ENCODE measurements around the gene METTL6.
A peak's percentile ranks its signal among the peaks of the same experiment; 100 is the strongest.

Gene METTL6

GRCh38 chr3:15427182-15427880 lies at the start of gene METTL6, which contains the start of gene EAF1:
METTL6 (minus strand) TSS chr3:15427544; CDS start chr3:15426511, 1,033 bp downstream.
EAF1 (plus strand) TSS chr3:15427598; CDS start chr3:15427780, 182 bp downstream.
- H3K36me3 ChIP-seq (ENCODE audit: control insufficient read depth, insufficient read depth, low read length): no peaks in the 10 kb centered on the region
- H2AFZ ChIP-seq: peak within 1 kb of the TSS; percentile 89
- H3K4me1 ChIP-seq: peaks cover 8% of the 10 kb centered on the region
- peak within 1 kb of the TSS; percentile 92 for H3K4me2 ChIP-seq (ENCODE audit: low read length)
- H3K27me3 ChIP-seq (ENCODE audit: control insufficient read depth, insufficient read depth, low read length): no peaks in the 10 kb centered on the region
- H3K79me2 ChIP-seq: peaks cover 15% of the 10 kb centered on the region
- peak within 1 kb of the TSS; percentile 95 for H3K4me3 ChIP-seq (ENCODE audit: low read depth, low read length)
- TF ChIP-seq CTCF (IDR thresholded peaks at IDR 0.05): no peak
- peak within 1 kb of the TSS; percentile 14 for H3K9ac ChIP-seq
- H3K9me3 ChIP-seq (ENCODE audit: control insufficient read depth, low read length): no peaks in the 10 kb centered on the region
- peak within 1 kb of the TSS; percentile 42 for H3K27ac ChIP-seq

- no peak overlapping the region for H3K4me3 ChIP-seq (ENCODE audit: low read depth, low read length)
- no peak overlapping the region for H3K9ac ChIP-seq
- no peak overlapping the region for H2AFZ ChIP-seq
- no peaks in the 10 kb centered on the region for H3K9me3 ChIP-seq (ENCODE audit: control insufficient read depth, low read length)
- no peak overlapping the region for H3K4me2 ChIP-seq (ENCODE audit: low read length)
- H3K27ac ChIP-seq: no peak overlapping the region
- no peak for TF ChIP-seq CTCF (IDR thresholded peaks at IDR 0.05)
- no peaks in the 10 kb centered on the region for H3K27me3 ChIP-seq (ENCODE audit: control insufficient read depth, insufficient read depth, low read length)
- no peaks in the 10 kb centered on the region for H3K79me2 ChIP-seq
- no peaks in the 10 kb centered on the region for H3K4me1 ChIP-seq
- H3K36me3 ChIP-seq (ENCODE audit: control insufficient read depth, insufficient read depth, low read length): no peaks in the 10 kb centered on the region
These were observed 49.0 kb upstream of the METTL6 start for GRCh38 chr3:15476378-15476777.

- H3K9me3 ChIP-seq (ENCODE audit: control insufficient read depth, low read length): no peaks in the 10 kb centered on the region
- no peak overlapping the region for H3K4me2 ChIP-seq (ENCODE audit: low read length)
- no peaks in the 10 kb centered on the region for H3K36me3 ChIP-seq (ENCODE audit: control insufficient read depth, insufficient read depth, low read length)
- no peak overlapping the region for H3K27ac ChIP-seq
- no peak overlapping the region for H3K4me3 ChIP-seq (ENCODE audit: low read depth, low read length)
- no peak overlapping the region for H2AFZ ChIP-seq
- no peaks in the 10 kb centered on the region for H3K27me3 ChIP-seq (ENCODE audit: control insufficient read depth, insufficient read depth, low read length)
- H3K9ac ChIP-seq: no peak overlapping the region
- no peak for TF ChIP-seq CTCF (IDR thresholded peaks at IDR 0.05)
- no peaks in the 10 kb centered on the region for H3K4me1 ChIP-seq
- H3K79me2 ChIP-seq: no peaks in the 10 kb centered on the region
These were observed 47.8 kb upstream of the METTL6 start for GRCh38 chr3:15475161-15475560.

GRCh38 chr3:15471861-15472260 lies 44.5 kb upstream of the METTL6 start:
- no peak overlapping the region for H3K27ac ChIP-seq
- H3K4me2 ChIP-seq (ENCODE audit: low read length): no peak overlapping the region
- H3K79me2 ChIP-seq: no peaks in the 10 kb centered on the region
- no peak overlapping the region for H2AFZ ChIP-seq
- no peaks in the 10 kb centered on the region for H3K4me1 ChIP-seq
- H3K27me3 ChIP-seq (ENCODE audit: control insufficient read depth, insufficient read depth, low read length): no peaks in the 10 kb centered on the region
- H3K4me3 ChIP-seq (ENCODE audit: low read depth, low read length): no peak overlapping the region
- H3K9ac ChIP-seq: no peak overlapping the region
- no peak for TF ChIP-seq CTCF (IDR thresholded peaks at IDR 0.05)
- no peaks in the 10 kb centered on the region for H3K9me3 ChIP-seq (ENCODE audit: control insufficient read depth, low read length)
- no peaks in the 10 kb centered on the region for H3K36me3 ChIP-seq (ENCODE audit: control insufficient read depth, insufficient read depth, low read length)

GRCh38 chr3:15470849-15471248 lies 43.5 kb upstream of the METTL6 start:
- Histone ChIP-seq H3K36me3 (ENCODE audit: control insufficient read depth, insufficient read depth, low read length) (no peaks in the 10 kb centered on the region), H3K4me3 (ENCODE audit: low read depth, low read length) (no peak overlapping the region), H3K9me3 (ENCODE audit: control insufficient read depth, low read length) (no peaks in the 10 kb centered on the region), H3K4me2 (ENCODE audit: low read length) (no peak overlapping the region), H3K9ac (no peak overlapping the region), H2AFZ (no peak overlapping the region), H3K4me1 (no peaks in the 10 kb centered on the region), H3K79me2 (no peaks in the 10 kb centered on the region), H3K27ac (no peak overlapping the region), H3K27me3 (ENCODE audit: control insufficient read depth, insufficient read depth, low read length) (no peaks in the 10 kb centered on the region)
- no peak for TF ChIP-seq CTCF (IDR thresholded peaks at IDR 0.05)
